SKM-1 (cell line): Measurements from ENCODE around the gene VAC14.
"Not testable (repeated sequence)": the region's sequence is repeated elsewhere in the genome, so short reads cannot be mapped to it uniquely, and the experiment has no call there.

Experiments used
- DNase-seq: peaks from one replicate; lab custom pipeline; 2025; ENCODE audit not compliant: unreplicated experiment; lab: John Stamatoyannopoulos, UW

The VAC14 gene

GRCh38 chr16:70682239-70683145 is 118.5 kb downstream of the VAC14 start:
- no peak for DNase-seq

GRCh38 chr16:70681382-70682238 is 119.3 kb downstream of the VAC14 start:
- DNase-seq: no peak

GRCh38 chr16:70680495-70681381 is 120.2 kb downstream of the VAC14 start:
- DNase-seq: no peak

GRCh38 chr16:70679671-70680494 is 121.1 kb downstream of the VAC14 start:
- DNase-seq: no peak

GRCh38 chr16:70678898-70679670 is 121.9 kb downstream of the VAC14 start:
- no peak for DNase-seq

DNA sequence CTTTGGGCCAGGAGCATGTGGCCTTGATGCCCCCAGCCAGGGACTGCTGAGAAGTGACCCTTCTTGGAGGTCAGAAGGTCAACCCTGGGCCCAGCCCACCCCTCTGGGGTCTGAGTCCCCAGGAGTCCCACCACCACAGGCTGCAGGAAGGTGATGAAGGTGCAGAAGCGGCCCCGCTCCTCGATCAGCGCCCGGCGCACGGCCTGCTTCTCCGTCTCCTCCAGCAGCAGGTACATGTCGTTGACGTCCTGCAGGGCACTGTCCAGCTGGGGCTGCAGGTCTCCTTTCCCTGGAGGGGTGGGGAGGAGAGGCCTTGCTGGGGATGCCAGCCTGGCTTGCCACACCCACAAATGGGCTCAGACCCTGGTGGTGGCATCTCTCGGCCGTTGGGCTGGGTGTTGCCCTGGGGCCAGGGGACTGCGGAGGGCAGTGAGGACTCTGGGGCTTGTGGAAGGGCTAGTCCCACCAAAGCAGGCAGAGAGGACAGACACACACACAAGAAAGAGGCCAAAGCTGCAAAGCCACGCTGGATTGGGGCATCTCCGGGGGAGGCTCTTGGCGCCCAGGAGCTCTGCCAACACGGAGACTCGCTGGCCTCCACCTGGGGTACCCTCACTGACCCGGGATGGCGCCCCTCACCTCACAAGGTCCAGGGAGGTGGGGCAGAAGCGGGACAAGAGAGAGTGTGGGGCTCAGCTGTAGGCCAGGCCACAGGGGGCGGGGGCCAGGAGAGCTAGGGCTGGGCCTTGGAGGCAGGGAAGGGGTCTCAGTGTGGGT is 122.6 kb downstream of the VAC14 start:
- DNase-seq: no peak

DNA sequence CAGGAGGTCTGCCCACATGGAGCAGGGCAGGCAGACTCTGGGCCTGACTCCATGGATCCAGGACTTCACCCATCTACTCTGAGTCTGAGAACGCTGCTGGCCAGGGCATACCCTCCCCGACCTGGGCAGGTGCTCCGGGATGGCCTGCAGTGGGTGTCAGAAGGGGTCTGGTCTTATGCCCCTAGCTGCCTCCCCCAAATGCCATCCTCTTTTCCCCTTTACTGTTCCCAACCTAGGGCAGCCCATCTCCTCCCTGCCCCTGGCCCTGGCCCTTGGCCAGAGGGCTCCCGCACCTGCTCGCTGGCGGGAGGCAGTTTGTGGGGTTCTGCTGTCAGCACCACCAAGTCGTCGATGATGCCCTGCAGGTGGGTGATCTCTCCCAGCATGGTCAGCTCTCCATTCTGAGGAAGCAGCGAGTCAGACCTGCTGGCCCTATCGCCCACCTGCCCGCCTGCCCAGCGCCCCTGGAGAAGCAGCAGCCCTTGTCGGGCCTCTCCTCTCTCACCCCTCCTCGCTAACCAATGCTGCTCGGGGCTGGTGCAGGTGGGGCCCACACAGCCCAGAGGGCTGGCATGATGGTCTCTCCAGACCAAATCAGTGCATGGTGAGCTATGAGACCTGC is 123.3 kb downstream of the VAC14 start:
- no peak for DNase-seq

GRCh38 chr16:70676675-70677498 is 124.1 kb downstream of the VAC14 start:
- DNase-seq: no peak

DNA sequence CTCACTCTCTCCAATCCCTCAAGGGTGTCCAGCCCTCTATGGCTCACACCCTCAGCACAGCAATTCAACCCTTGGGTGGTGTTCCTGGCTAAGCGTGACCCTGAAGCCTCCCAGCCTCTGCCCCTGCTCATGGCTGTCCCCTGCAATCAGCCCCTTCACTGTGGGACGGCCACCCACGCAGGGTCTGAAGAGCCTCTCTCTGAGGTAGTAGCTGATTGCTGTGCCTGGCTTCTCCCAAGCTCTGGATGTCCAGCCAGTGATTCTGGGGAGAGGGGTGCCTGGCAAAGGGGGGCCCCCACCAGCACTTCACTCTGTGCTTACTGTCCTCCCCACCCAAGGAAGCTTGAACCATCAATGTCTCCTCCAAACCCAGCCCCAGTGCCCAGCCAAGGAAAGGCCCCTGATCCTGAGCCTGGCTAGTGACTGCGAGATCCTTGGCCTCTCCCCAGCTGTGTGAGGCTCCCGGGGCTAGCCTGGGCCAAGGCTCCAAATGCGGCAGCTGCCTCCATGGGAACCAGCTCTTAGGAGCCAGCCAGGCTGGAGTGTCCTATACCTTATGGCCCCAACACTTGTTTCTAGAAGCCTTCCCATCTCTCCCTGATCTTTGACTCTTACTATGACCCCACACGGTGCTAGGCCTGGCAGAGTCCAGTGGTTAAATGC is 125.0 kb downstream of the VAC14 start:
- DNase-seq: no peak

DNA sequence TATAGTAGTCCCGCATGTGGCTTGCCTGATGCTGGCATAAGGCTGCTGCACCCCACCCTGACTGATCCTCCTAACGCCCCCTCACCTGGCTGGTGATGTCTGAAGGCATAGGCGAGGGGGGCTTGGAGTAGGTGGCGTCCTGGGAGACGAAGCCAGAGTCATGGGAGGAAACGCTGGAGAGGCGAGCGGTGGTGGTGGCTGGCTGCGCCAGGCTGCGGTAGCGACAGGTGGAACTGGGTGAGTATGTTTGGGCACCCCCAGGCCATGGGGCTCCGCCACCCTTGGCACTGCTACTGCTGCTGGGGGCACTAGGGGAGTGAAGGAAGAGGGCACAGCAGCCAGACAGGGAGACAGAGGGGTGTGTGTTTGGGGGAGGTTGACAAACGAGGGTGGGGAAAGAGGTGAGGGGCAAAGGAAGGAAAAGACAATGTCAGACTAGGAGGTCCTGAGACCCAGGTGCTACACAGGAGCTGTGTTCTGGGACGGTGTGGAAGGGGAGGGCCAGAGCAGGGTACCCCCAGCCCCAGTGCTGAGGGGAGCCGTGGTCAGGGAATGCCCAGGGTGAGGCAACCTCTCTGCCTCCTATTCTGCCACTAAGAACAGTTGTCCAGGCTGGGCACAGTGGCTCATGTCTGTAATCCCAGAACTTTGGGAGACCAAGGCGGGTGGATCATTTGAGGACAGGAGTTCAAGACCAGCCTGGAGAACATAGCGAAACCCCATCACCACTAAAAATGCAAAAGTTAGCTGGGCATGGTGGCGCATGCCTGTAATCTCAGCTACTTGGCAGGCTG is 126.5 kb downstream of the VAC14 start:
- no peak for DNase-seq

- DNase-seq: not testable (repeated sequence)
These were observed 130.0 kb downstream of the VAC14 start for GRCh38 chr16:70670938-70671337.

DNA sequence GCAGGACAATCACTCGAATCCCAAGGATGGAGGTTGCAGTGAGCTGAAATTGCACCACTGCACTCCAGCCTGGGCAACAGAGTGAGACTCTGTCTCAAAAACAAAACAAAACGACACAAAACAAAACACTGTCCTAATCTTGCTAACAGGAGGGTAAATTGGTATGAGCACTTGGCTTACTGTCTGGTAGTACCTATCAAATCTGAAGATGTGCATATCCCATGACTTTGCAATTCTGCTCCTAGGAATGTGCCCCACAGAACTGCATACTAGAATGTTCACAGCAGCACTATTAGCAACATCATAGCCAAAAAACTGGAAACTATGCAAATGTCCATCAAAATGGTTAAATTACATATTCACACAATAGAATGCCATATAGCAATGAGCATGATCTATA is 130.8 kb downstream of the VAC14 start:
- DNase-seq: no peak

- no peak for DNase-seq
These were observed 134.9 kb downstream of the VAC14 start for GRCh38 chr16:70665806-70666735.

GRCh38 chr16:70665113-70665694 is 135.8 kb downstream of the VAC14 start:
- DNase-seq: no peak
